Activated CD4-positive, alpha-beta T cell treated with anti-CD3 and anti-CD28 coated beads, Interleukin-2, amount 50 U/mL, for 4 hours (primary cell): ENCODE measurements around the gene CMC4.

Source experiments
- DNase-seq, 2 experiments: peaks; one replicate each; pipeline ENCODE4 v3.0.0-alpha.2; 2020

The CMC4 gene

GRCh38 chrX:155052738-155053498 lies 18.0 kb downstream of the CMC4 start:
- no peak for DNase-seq

- DNase-seq: peak; percentile 23
Observed at GRCh38 chrX:155048977-155049619, 21.8 kb downstream of the CMC4 start.

- DNase-seq: no peak
Observed at GRCh38 chrX:155046811-155047528, 24.0 kb downstream of the CMC4 start.

GRCh38 chrX:155046129-155046810 lies 24.7 kb downstream of the CMC4 start:
- no peak for DNase-seq

- DNase-seq: no peak
Observed at GRCh38 chrX:155035688-155036087, 35.2 kb downstream of the CMC4 start.

GRCh38 chrX:155031657-155032056 lies 39.3 kb downstream of the CMC4 start:
- DNase-seq: no peak

GRCh38 chrX:155028877-155029291 lies 42.1 kb downstream of the CMC4 start:
- no peak for DNase-seq

- DNase-seq: no peak
Observed at GRCh38 chrX:155028129-155028528, 42.8 kb downstream of the CMC4 start.

- no peak for DNase-seq
Observed at GRCh38 chrX:155027509-155028066, 43.3 kb downstream of the CMC4 start.

- DNase-seq: peak; percentile 89 to 92
Observed at GRCh38 chrX:155026727-155027508, 44.0 kb downstream of the CMC4 start, which contains the start of gene FUNDC2. FUNDC2 (plus strand) TSS chrX:155026844; CDS start chrX:155026939, 95 bp downstream.

- DNase-seq: no peak
Observed at GRCh38 chrX:155026420-155026726, 44.6 kb downstream of the CMC4 start.

GRCh38 chrX:155023907-155024833 lies 46.8 kb downstream of the CMC4 start:
- no peak for DNase-seq

- DNase-seq: no peak
Observed at GRCh38 chrX:155022585-155022984, 48.4 kb downstream of the CMC4 start, which contains the start of gene F8. F8 (minus strand) TSS chrX:155022723; CDS start chrX:155022552, 171 bp downstream.

- no peak for DNase-seq
Observed at GRCh38 chrX:155020591-155020990, 50.3 kb downstream of the CMC4 start.
